ENCODE measurements around the gene PIK3C2A.
A peak's percentile ranks its signal among the peaks of the same experiment; 100 is the strongest.
"Not testable (repeated sequence)": the region's sequence is repeated elsewhere in the genome, so short reads cannot be mapped to it uniquely, and the experiment has no call there.

PIK3C2A gene

GRCh38 chr11:17229481-17230152 lies 21.8 kb upstream of the PIK3C2A start:
- no peak for TF ChIP-seq CTCF (IDR thresholded peaks at IDR 0.05; ENCODE audit: low read depth, low read length)
- DNase-seq (ENCODE audit: low read depth in 2 of 2), result peak in 1 of 2 donors; percentile 51
- H3K4me3 ChIP-seq (replicated peaks in 1 of 2; ENCODE audit: low read depth in 2 of 2, low read length in 2 of 2), result no peak overlapping the region

- DNase-seq (ENCODE audit: low read depth in 2 of 2); H3K4me3 ChIP-seq (replicated peaks in 1 of 2; ENCODE audit: low read depth in 2 of 2, low read length in 2 of 2): not testable (repeated sequence)
Measured at GRCh38 chr11:17228186-17228925, 20.6 kb upstream of the PIK3C2A start.

GRCh38 chr11:17224727-17225126 lies 16.9 kb upstream of the PIK3C2A start:
- TF ChIP-seq CTCF (IDR thresholded peaks at IDR 0.05; ENCODE audit: low read depth, low read length), result no peak
- peak; percentile 31 to 61 for DNase-seq (ENCODE audit: low read depth in 2 of 2)
- H3K4me3 ChIP-seq (replicated peaks in 1 of 2; ENCODE audit: low read depth in 2 of 2, low read length in 2 of 2), result no peak overlapping the region

GRCh38 chr11:17221968-17222367 lies 14.2 kb upstream of the PIK3C2A start:
- TF ChIP-seq CTCF (IDR thresholded peaks at IDR 0.05; ENCODE audit: low read depth, low read length), result no peak
- no peak overlapping the region for H3K4me3 ChIP-seq (replicated peaks in 1 of 2; ENCODE audit: low read depth in 2 of 2, low read length in 2 of 2)
- peak; percentile 48 to 76 for DNase-seq (ENCODE audit: low read depth in 2 of 2)

- no peak for TF ChIP-seq CTCF (IDR thresholded peaks at IDR 0.05; ENCODE audit: low read depth, low read length)
- peak in 1 of 2 donors; percentile 23 for DNase-seq (ENCODE audit: low read depth in 2 of 2)
Measured at GRCh38 chr11:17219016-17219415, 11.2 kb upstream of the PIK3C2A start.

GRCh38 chr11:17218403-17218802 lies 10.6 kb upstream of the PIK3C2A start:
- no peak overlapping the region for H3K4me3 ChIP-seq (replicated peaks in 1 of 2; ENCODE audit: low read depth in 2 of 2, low read length in 2 of 2)
- no peak for TF ChIP-seq CTCF (IDR thresholded peaks at IDR 0.05; ENCODE audit: low read depth, low read length)
- no peak for DNase-seq (ENCODE audit: low read depth in 2 of 2)

More at GRCh38 chr11:17219016-17219415, 11.2 kb upstream of the PIK3C2A start:
- no peak overlapping the region for H3K4me3 ChIP-seq (replicated peaks in 1 of 2; ENCODE audit: low read depth in 2 of 2, low read length in 2 of 2)

- DNase-seq (ENCODE audit: low read depth in 2 of 2), result no peak
- no peak for TF ChIP-seq CTCF (IDR thresholded peaks at IDR 0.05; ENCODE audit: low read depth, low read length)
- no peak overlapping the region for H3K4me3 ChIP-seq (replicated peaks in 1 of 2; ENCODE audit: low read depth in 2 of 2, low read length in 2 of 2)
Measured at GRCh38 chr11:17217401-17217800, 9.6 kb upstream of the PIK3C2A start.
